NCI-H146 treated with DMSO at 0.1 percent for 48 hours (cell line): ENCODE results near the gene MYH8.

ENCODE experiments used
- DNase-seq: peaks from one replicate; lab custom pipeline; 2025; ENCODE audit not compliant: unreplicated experiment; lab: John Stamatoyannopoulos, UW

The MYH8 gene

GRCh38 chr17:10384175-10384574, 37.6 kb downstream of the MYH8 start:
- DNase-seq, result no peak

DNA sequence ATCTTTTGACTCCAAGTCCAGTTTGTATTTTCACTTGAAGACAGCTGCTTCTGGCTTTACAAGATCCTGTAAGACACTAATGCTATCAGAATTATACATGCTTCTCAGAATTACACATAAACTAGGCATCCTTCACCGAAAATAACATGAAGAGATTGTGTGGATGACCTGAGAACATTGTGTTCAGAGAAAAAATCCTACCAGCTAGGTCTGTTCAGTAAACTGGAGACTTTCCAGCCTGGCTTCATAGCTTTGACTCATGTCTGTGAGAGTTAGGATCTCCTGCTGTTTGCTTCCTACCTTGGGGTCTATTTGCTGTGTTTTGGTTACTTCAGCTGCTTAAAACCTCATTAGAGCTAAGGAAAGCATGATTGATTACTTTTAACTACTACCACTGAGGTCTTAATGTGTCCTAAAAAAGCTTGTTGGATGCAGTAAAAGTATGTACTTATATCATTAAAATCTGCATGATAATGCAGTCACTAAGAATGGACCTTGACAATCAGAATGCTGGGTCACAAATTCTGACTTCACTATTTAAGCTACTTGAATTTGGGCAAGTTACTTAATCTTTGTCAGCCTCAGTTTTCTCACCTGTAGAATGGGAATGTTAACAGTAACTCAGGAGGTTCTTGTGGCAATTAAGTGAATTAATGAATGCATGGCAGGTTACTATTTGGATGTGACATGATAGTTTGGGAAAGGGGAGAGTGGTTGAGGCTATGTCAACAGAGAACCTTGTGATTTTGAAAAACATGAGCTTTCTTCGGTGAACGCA, 40.9 kb downstream of the MYH8 start:
- no peak for DNase-seq

GRCh38 chr17:10372906-10373305, 48.8 kb downstream of the MYH8 start, which contains the start of gene MYH13:
TSS of gene MYH13 (minus strand) at chr17:10373006. CDS start at chr17:10364530, 8,476 bp downstream.
- DNase-seq, result no peak

- DNase-seq, result no peak
Measured at GRCh38 chr17:10370016-10370608, 51.6 kb downstream of the MYH8 start.

DNA sequence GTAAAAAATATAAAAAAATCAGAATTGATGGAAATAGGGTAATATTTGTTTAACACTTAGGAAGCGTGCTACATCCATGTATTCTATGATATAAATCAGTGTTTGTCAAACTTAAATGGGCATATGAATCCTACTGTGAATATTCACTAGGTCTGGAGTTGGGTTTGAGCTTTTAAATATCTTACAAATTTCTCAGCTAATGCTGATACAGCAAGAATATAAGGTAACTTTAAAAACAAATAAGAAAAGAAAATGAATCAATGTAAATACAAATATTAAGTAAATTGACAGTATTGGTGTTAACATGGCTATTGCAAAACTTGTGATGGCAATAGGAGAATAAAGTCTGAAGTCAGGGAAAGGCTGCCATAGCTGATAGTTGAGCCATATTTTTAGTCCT, 52.5 kb downstream of the MYH8 start:
- DNase-seq, result no peak

DNA sequence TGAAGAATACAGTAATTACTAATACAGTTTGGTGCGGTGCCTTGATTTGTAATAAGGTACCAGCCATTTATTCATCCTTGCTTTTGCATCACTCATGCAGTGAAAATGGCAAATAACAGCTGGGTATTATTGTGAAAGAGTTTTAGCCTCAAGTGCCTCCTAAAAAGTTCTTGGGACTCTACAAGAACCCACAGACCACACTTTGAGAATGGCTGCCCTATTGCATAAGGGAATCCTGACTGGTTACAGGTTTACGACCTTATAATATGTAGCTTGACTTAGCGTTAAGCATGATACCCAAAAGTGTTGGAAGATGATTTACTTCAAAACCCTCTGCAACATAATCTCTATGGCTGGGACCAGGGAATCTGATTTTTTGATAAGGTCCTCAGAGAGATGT, 53.2 kb downstream of the MYH8 start:
- DNase-seq, result no peak

GRCh38 chr17:10360578-10360977, 61.2 kb downstream of the MYH8 start:
- no peak for DNase-seq

- DNase-seq, result no peak
Measured at GRCh38 chr17:10357768-10358167, 64.0 kb downstream of the MYH8 start.

DNA sequence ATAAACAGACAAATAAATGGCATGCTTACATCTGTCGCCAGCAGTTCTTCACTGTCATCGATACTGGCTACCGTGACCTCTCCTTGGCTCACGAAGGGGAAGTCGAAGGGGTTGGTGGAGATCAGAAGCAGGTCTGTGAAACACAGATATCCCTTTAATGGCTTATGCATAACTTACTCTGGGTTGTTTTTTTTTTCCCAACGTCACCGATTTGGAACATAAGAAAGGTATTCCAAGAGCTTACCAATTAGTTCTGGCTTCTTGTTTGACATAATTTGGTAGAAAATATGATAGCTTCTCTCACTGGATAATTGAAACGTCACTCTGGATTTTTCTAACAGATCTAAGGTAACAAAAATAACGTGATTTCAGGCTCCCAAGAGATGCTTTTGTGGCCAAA, 67.1 kb downstream of the MYH8 start:
- DNase-seq, result no peak

DNA sequence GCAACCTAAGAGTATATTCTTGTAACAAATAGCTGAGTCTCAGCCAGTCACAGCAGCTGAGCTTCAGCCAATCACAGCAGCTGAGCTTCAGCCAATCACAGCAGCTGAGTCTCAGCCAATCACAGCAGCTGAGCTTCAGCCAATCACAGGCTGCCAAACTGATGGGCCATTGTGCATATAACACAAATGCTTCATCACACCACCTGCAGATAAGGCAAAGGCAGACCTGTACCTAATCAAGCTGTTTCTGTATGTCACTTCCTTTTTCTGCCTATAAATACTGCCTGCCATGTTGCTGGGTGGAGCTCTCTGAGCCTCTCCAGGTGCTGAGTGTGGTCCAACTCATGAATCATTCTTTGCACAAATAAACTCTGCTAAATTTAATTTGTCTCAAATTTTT, 68.9 kb downstream of the MYH8 start:
- no peak for DNase-seq

GRCh38 chr17:10349403-10349802, 72.3 kb downstream of the MYH8 start:
- DNase-seq, result no peak

GRCh38 chr17:10344816-10345215, 76.9 kb downstream of the MYH8 start:
- no peak for DNase-seq
